Mononuclear cell (primary cell): ENCODE measurements around the gene RBBP7. TPM values are rescaled to one million over a fixed set of nuclear protein-coding genes. Genes with fewer than 3 reads are reported as not detected.

Experiments
- H3K27me3 ChIP-seq: 2 replicates; pipeline ENCODE4 v1.6.0; 2011; ENCODE audit warnings: low read length, control low read depth; ENCODE audit not compliant: insufficient read depth
- H3K4me1 ChIP-seq: 2 replicates; pipeline ENCODE4 v1.5.1; 2011; ENCODE audit warnings: mild to moderate bottlenecking, low read length, control low read depth; ENCODE audit not compliant: insufficient read depth
- H3K4me3 ChIP-seq: 2 replicates; pipeline ENCODE4 v1.5.1; 2011; ENCODE audit warnings: mild to moderate bottlenecking, low read length, moderate library complexity
- H3K9me3 ChIP-seq: 2 replicates; pipeline ENCODE4 v1.5.1; 2011; ENCODE audit warnings: low read depth, mild to moderate bottlenecking, control low read depth, low read length
- total RNA-seq: library from RNA; depleted of rRNA; stranded (reverse); fragments of >200 nt; gene quantifications from one replicate; pipeline ENCODE4 v1.2.3, GENCODE V29; 2012

Gene RBBP7
- total RNA-seq: 158 TPM

- Histone ChIP-seq H3K4me1 (peaks cover 27% of the 10 kb centered on the region), H3K27me3 (no peaks in the 10 kb centered on the region), H3K9me3 (no peaks in the 10 kb centered on the region), H3K4me3 (peak within 1 kb of the TSS; percentile 65)
Measured at GRCh38 chrX:16870095-16870861, at the start of gene RBBP7. Gene RBBP7, minus strand, starts transcription at chrX:16870362. Its CDS starts 309 bp downstream, at chrX:16870053.

DNA sequence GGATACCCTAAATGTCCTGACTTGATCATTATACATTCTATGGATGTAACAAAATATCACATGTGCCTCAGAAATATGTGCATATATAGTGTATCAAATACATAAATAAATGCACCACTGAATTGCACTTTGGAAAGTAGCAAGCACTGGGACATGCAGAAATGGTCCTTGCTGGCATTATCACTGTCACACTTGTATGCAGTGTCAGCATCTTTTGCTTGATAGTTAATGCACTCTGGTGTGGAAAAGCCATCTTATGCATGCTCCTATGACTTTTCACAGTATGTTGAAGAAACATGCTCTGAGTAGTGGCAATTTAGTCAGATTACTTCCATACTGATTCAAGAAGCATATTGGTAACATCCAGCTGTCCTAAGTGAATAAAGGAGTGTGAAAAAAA is 48.8 kb upstream of the RBBP7 start:
- H3K4me3 ChIP-seq: no peak overlapping the region
- H3K27me3 ChIP-seq: no peaks in the 10 kb centered on the region
- peaks cover 5% of the 10 kb centered on the region for H3K4me1 ChIP-seq
- H3K9me3 ChIP-seq: no peaks in the 10 kb centered on the region

- Histone ChIP-seq H3K27me3 (no peaks in the 10 kb centered on the region), H3K4me3 (no peak overlapping the region), H3K4me1 (peaks cover 15% of the 10 kb centered on the region), H3K9me3 (no peaks in the 10 kb centered on the region)
Measured at GRCh38 chrX:16917120-16917519, 47.0 kb upstream of the RBBP7 start.

- Histone ChIP-seq H3K27me3 (no peaks in the 10 kb centered on the region), H3K4me1 (peaks cover 21% of the 10 kb centered on the region), H3K9me3 (no peaks in the 10 kb centered on the region), H3K4me3 (no peak overlapping the region)
Measured at GRCh38 chrX:16916561-16916960, 46.4 kb upstream of the RBBP7 start.

GRCh38 chrX:16914058-16914457 is 43.9 kb upstream of the RBBP7 start:
- Histone ChIP-seq H3K9me3 (no peaks in the 10 kb centered on the region), H3K4me1 (peaks cover 32% of the 10 kb centered on the region), H3K4me3 (no peak overlapping the region), H3K27me3 (no peaks in the 10 kb centered on the region)

DNA sequence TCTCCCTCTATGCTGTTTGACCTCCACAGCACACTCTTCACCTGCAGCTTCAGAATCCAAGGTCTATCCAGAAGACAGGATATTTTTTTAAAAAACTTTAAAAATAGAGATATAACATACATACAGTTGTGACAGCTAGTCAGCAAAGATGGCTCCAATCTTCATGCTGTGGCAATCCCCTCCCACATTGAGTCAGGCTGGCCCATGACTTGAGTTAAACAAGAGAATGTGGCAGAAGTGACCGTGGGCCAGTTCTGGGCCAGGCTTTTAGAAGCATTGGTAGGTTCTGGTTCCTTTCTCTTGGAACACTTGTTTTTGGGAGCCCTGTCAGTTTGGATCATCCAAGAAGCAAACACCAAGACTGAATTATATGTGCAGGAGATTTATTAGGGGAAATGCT is 40.2 kb upstream of the RBBP7 start:
- H3K4me3 ChIP-seq: no peak overlapping the region
- H3K9me3 ChIP-seq: no peaks in the 10 kb centered on the region
- no peaks in the 10 kb centered on the region for H3K27me3 ChIP-seq
- H3K4me1 ChIP-seq: peaks cover 32% of the 10 kb centered on the region

DNA sequence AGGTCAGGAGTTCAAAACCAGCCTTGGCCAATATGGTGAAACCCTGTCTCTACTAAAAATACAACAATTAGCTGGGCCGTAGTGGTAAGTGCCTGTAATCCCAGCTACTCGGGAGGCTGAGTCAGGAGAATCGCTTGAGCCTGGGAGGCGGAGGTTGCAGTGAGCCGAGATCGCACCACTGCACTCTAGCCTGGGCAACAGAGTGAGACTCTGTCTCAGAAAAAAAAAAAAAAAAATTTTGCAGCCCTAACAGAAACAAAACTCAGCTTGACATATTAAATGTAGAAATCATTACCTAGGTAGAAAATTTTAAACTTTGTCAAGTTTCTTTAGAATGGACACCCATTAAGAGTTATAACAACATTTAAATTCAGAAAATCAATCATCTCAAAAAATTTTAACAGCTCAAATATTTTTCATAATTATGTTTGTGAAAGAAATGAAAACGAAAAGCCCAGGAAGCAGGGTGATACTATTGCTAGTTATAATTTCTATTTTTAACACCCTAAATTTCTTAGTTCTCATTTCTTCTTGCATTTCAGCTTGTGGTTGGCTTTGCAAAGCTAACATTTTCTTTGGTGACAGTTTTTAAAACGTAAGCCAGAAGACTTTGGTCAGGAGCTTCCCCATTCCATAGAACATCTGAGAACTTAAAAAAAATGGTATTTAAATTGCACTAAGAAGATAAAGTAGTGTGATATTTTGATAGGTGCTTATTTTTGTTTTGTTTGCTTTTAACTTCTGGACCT is 33.3 kb upstream of the RBBP7 start:
- no peak overlapping the region for H3K4me3 ChIP-seq
- no peaks in the 10 kb centered on the region for H3K27me3 ChIP-seq
- no peaks in the 10 kb centered on the region for H3K9me3 ChIP-seq
- peaks cover 9% of the 10 kb centered on the region for H3K4me1 ChIP-seq

DNA sequence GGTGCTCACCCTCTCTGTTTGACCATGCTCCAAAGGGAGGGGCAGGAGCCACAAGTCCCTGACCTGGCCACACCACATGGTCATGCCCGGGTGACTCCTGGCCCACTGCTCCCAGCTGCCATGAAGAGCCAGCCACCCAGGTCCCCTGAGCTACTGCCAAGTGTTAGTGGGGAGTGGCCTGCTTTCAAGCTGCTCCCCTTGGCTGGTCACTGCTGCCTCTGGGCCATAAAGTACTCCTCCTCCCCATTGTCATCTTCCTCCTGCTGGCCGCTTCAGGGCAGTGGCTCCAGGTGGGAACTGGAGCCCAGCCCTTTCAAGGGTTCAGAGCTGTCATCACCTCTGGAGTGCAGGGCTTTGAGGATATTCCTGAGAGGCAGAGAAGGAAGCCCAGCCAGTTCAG is 27.3 kb upstream of the RBBP7 start:
- peaks cover 6% of the 10 kb centered on the region for H3K4me1 ChIP-seq
- H3K9me3 ChIP-seq: no peaks in the 10 kb centered on the region
- no peak overlapping the region for H3K4me3 ChIP-seq
- H3K27me3 ChIP-seq: no peaks in the 10 kb centered on the region

- no peaks in the 10 kb centered on the region for H3K27me3 ChIP-seq
- no peaks in the 10 kb centered on the region for H3K9me3 ChIP-seq
Measured at GRCh38 chrX:16892504-16893362, 22.6 kb upstream of the RBBP7 start.

DNA sequence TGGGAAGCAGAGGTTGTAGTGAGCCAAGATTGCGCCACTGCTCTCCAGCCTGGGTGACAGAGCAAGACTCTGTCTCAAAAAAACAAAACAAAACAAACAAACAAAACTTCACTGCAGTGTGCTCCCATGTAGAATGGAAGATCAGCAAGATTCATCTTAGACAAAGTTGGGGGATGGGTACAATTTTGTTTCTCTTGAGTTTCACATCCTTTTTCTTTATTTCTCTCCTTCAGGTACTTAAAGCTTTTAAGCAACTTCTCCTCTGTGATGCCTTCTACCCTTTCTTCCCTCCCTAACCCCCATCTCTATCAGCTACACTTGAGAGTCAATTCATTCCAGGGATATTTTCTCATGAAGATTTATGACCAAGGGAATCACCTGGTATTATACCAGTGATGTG is 15.5 kb upstream of the RBBP7 start:
- Histone ChIP-seq H3K9me3 (no peaks in the 10 kb centered on the region), H3K4me1 (peaks cover 5% of the 10 kb centered on the region), H3K4me3 (no peak overlapping the region), H3K27me3 (no peaks in the 10 kb centered on the region)

More at GRCh38 chrX:16892504-16893362, 22.6 kb upstream of the RBBP7 start:
- Histone ChIP-seq H3K4me3 (no peak overlapping the region), H3K4me1 (peaks cover 7% of the 10 kb centered on the region)

DNA sequence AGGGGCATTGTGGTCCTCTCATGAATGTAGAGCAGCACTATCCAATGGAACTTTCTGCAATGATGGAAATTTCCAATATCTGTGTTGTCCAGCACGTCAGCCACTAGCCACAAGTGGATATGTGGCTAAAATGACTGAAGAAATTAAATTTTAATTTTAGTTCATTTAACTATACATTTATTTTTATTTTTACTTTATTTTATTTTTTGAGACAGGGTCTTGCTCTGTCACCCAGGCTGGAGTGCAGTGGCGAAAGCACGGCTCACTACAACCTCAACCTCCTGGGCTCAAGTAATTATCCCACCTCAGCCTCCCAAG is 13.3 kb upstream of the RBBP7 start:
- Histone ChIP-seq H3K4me1 (peaks cover 5% of the 10 kb centered on the region), H3K9me3 (no peaks in the 10 kb centered on the region), H3K27me3 (no peaks in the 10 kb centered on the region), H3K4me3 (no peak overlapping the region)

- Histone ChIP-seq H3K9me3 (no peaks in the 10 kb centered on the region), H3K27me3 (no peaks in the 10 kb centered on the region), H3K4me3 (peak overlapping the region; percentile 44), H3K4me1 (peaks cover 5% of the 10 kb centered on the region)
Measured at GRCh38 chrX:16882702-16883486, 12.7 kb upstream of the RBBP7 start.

- Histone ChIP-seq H3K4me1 (peaks cover 5% of the 10 kb centered on the region), H3K4me3 (no peak overlapping the region), H3K27me3 (no peaks in the 10 kb centered on the region), H3K9me3 (no peaks in the 10 kb centered on the region)
Measured at GRCh38 chrX:16882169-16882568, 12.0 kb upstream of the RBBP7 start.

GRCh38 chrX:16876696-16877095 is 6.5 kb upstream of the RBBP7 start:
- Histone ChIP-seq H3K4me1 (peaks cover 3% of the 10 kb centered on the region), H3K27me3 (no peaks in the 10 kb centered on the region), H3K4me3 (no peak overlapping the region), H3K9me3 (no peaks in the 10 kb centered on the region)
